GM21529 (cell line): Measurements from ENCODE around the gene TPCN2.

Experiments
- ATAC-seq: cut with Tn5 transposase; IDR thresholded peaks from one replicate; pipeline ENCODE4 v1.9.1; 2021; ENCODE audit not compliant: unreplicated experiment

TPCN2 gene

GRCh38 chr11:69108030-69108429 is 59.3 kb downstream of the TPCN2 start:
- ATAC-seq, result no peak

- ATAC-seq, result no peak
Observed at GRCh38 chr11:69108559-69108958, 59.8 kb downstream of the TPCN2 start.

- no peak for ATAC-seq
Observed at GRCh38 chr11:69109101-69109500, 60.4 kb downstream of the TPCN2 start.

GRCh38 chr11:69110451-69110850 is 61.7 kb downstream of the TPCN2 start:
- no peak for ATAC-seq

GRCh38 chr11:69111624-69112542 is 63.2 kb downstream of the TPCN2 start:
- no peak for ATAC-seq

- no peak for ATAC-seq
Observed at GRCh38 chr11:69113226-69113625, 64.5 kb downstream of the TPCN2 start.

GRCh38 chr11:69113646-69114340 is 65.1 kb downstream of the TPCN2 start:
- ATAC-seq, result no peak

- ATAC-seq, result no peak
Observed at GRCh38 chr11:69114362-69114761, 65.6 kb downstream of the TPCN2 start.

- ATAC-seq, result no peak
Observed at GRCh38 chr11:69114811-69115523, 66.2 kb downstream of the TPCN2 start.

GRCh38 chr11:69115586-69116560 is 67.1 kb downstream of the TPCN2 start:
- ATAC-seq, result no peak

GRCh38 chr11:69116671-69117070 is 67.9 kb downstream of the TPCN2 start:
- no peak for ATAC-seq

GRCh38 chr11:69119190-69119589 is 70.5 kb downstream of the TPCN2 start:
- no peak for ATAC-seq

- no peak for ATAC-seq
Observed at GRCh38 chr11:69120096-69120875, 71.6 kb downstream of the TPCN2 start.

- ATAC-seq, result no peak
Observed at GRCh38 chr11:69121021-69121420, 72.3 kb downstream of the TPCN2 start.

GRCh38 chr11:69121621-69122325 is 73.0 kb downstream of the TPCN2 start:
- no peak for ATAC-seq

- ATAC-seq, result no peak
Observed at GRCh38 chr11:69122326-69122629, 73.5 kb downstream of the TPCN2 start.

- ATAC-seq, result no peak
Observed at GRCh38 chr11:69122630-69123431, 74.1 kb downstream of the TPCN2 start.
